Inflammatory macrophage (primary cell): ENCODE results near the gene SLC38A11.

Source experiments
- DNase-seq, 2 donors: peaks; one replicate each; pipeline ENCODE4 v3.0.0-alpha.2; 2020 to 2022

Gene SLC38A11

DNA sequence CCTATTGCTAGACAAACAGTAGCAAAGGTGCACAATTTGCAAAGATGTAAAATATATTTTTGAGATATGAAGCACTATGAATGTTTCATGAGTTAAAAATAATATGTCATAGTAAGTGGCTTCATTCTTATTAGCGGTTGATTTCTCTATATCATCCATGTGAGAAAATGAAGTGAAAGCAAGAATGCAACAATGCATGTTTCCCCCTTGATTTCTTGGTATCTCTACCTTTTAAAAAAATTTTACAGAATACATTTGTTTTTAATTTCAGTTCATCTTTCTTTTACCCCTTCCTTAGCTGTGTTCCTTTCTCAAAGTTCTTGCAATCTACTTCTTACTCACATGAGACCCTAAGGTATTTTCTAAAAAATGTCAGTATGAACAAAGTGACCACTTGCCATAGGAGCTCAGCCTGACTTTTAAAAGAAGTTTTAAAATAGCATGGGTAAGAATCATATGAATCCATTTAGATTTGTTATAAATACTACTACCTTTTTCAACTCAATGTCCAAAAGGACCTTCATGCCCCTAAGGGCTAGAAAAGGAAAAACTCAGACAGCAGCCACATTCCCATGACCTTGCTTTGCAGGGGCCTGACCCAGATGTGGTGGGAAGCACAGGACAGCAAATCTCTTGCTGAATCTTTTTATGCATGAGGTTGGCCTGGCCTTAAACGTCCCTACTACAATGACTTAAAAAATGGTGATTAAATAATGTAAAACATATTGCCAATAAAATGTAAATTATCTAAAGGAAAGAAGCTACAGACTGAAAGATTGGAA lies 14.8 kb upstream of the SLC38A11 start:
- no peak for DNase-seq

DNA sequence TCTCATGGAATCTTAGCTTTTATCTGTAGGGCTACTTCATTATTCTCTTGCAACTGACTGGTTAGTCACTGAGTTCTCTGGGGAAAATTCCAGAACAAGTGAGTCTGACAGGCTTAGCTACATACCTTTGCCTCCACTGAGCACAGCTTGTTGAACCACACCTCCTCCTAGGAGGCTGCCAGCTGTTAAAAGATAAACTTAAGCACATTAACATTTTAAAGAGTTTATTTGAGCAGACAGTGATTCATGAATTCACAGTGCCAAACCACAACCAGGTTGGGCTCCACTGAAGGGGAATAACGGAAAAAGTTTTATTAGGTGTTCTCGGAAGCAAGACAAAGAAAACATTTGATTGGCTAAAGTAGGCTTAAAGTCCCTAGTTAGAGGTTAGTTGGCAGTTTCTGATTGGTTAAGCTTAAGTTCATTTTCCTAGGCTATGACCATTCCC lies 12.5 kb upstream of the SLC38A11 start:
- DNase-seq = no peak

DNA sequence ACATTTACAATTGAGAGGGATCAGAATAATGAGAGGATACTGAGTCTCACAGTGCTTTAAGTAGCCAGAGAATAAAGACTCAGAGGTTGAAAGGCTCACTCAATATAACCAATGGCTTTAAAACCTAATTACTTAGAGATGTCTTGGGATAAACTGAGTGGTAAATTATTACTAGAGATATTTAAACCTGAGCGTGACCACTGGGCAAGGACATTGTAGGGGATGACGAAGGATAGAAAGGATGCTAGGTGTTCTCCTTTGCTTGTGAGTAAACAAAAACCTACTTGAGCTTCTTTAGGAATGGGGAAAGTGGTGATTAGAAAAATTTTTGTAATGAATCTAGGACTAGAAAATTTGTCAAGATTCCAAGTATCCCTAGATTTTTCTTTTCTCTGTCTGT lies 12.0 kb upstream of the SLC38A11 start:
- no peak for DNase-seq

DNA sequence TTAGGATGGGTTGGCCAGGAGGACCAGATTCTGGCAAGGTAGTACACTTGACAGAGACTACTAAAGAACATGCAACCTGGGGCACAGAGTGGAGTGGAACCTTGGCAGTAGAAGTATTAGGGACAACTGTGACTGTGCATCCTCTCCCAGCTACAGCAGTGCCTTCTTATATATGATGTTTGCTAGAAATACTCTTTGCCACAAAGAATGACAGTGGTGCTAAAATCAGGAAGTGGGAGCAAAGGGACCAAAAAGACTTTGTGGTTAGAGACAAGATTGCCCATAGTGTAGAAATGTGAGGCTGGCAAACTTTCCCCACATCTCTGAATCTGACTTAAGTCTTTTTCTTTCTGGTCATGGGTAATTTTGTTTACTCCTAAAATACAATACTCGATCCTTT lies 9.4 kb upstream of the SLC38A11 start:
- DNase-seq = peak; percentile 36 to 49

DNA sequence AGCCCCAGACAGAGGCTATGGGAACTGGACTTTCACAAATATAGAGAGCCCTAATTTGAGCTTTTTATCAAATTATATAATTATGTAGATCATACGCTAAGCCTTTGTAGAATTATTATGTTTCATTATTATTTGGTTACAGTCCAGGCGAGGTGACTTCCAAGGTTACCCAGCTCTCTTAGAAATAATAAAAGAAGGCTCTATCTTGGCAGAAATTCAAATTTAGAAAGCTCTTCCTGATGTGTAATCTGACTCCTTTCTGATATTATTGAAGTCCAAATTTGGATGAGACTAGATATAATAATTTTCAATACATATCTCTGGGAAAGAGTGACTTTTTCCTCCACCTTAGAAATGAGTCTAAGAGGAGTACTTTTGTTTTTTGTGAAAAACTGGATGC lies 4.8 kb upstream of the SLC38A11 start:
- DNase-seq = no peak

DNA sequence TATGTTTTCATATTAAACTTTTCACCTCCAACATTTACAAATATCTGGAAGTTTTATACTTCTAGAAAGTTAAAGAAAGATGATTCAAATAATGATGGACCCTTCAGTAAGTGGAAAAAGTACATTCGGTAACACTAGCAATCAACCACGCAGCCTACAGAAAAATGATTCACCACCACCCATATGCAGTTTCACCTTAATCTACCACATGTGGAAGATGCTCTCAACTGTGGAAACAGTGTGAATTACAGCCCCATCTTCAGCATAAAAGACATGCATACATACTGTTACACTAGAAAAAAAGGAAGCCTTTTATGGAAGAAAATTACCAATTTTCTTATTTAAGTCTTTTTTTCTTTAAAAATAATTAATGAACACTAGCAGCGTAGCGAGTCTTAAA lies 1.1 kb downstream of the SLC38A11 start:
- DNase-seq = no peak

DNA sequence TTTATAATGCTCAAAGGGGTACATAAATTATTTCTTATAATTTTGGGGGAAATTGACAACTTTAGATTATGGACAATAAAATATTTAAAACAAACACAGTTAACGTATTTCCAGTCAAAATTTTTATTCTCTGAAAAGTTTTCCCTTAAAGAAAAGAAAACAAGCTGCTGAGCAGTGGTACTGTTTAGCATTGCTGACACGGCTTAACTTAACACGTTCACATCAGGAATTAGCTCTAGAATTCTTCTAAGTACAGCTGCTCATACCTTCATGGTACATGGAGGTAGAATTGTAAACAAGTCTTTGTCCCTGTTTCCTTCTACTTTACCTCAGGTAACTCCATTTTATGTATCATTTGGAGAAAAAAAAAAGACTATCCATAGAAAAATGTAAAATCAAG lies 2.0 kb downstream of the SLC38A11 start:
- DNase-seq = no peak

DNA sequence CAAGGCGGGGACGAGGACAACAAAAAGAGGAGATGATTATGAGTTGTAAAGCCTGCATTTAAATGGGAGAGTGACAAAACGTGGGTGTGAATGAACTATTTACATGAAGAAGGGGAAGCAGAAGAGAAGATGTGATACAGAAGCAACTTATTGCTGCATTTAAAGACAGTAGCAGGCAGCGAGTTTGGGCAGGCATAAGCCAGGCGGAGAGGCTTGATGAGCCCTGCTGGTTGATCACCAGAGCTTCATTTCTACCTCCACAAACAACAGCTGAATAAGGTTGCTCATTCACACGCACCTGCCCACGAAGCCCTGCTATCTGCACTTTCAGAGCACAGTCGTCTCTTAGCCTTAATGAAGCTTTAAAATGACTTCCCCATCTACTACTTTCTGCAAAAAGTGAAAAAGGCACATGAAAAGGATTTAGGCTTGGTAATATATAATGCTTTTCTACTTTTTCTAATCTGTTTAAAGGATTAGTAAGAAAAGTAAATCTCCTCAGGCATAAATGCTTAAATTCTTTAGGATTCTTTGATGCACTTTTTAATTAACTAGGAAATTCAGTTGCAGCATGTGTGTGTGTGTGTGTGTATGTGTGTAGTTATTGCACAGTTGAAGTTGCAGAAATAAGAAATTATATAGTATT lies 3.1 kb downstream of the SLC38A11 start:
- DNase-seq = peak in 1 of 2 donors; percentile 2

DNA sequence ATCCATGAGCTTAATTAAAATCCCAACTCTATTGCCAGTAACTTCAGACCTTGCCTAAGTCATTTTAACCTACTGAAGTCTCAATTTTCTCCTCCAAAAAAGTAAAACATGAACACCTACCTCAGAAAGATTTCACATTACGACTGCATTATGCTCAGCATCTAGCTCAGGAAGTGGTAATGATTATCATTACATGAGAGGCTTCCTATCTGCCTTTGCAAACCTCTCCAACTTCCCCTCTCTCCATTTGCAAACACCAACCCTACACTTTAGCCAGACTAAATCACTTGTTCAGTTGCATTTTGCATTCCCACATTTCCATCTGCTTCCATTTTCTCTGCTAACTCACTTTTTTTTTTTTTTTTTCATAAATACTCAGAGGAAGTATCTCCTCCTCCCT lies 6.8 kb downstream of the SLC38A11 start:
- DNase-seq = no peak

DNA sequence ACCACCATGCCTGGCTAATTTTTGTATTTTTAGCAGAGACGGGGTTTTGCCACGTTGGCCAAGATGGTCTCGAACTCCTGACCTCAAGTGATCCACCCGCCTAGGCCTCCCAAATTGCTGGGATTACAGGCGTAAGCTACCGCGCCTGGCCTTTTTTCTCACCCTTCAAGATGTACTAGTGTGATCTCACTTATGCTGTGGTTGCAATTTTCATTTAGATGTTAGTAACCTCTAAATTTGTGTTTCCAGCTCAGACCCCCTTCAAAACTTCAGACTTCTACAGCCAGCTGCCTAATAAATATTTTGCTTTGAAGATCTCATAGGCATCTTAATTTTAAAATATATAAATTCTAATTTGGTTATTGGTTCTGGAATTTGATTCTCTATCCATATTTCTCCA lies 8.0 kb downstream of the SLC38A11 start:
- no peak for DNase-seq

DNA sequence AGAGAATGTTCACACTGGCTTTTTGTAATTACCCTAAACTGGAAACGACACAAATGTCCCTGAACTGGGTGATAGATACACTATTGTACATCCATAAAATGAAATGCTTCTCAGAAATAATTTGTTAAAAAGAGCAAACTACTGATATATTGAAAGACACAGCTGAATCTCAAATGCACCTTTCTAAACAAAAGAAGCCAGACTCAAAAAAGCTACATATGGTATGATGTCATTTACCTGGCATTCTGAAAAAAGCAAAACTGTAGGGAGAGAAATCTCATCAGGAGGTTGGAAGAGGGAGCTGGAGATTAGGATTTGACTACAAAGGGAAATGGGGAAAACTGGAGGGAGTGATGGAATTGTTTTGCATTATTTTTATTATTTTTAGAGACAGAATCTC lies 12.0 kb downstream of the SLC38A11 start:
- DNase-seq = no peak

DNA sequence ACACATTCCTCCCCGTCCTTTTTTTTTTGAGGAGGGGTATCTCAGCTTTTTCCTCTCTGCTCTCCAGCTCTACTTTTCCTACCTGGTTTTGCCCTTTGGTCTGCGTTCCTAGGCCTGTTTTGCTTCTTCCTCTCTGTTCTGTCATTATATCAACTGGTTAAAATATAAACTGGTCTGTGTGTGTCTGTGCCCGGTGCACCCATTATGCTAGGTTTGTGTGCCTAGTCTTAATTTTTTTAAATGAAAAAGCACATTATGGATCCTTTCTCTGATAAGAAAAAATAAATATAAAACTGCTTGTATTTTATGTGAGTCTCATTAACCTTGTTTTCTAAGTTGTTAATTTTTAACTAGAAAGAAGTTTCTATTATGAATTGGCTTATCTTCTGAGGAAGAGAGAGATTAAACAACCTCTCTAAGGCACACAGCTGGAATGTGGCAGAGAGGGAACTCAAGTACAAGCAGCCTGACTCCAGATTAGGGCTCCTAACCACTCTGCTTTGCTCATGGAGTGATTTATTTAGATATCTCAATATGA lies 17.4 kb downstream of the SLC38A11 start:
- DNase-seq = no peak

DNA sequence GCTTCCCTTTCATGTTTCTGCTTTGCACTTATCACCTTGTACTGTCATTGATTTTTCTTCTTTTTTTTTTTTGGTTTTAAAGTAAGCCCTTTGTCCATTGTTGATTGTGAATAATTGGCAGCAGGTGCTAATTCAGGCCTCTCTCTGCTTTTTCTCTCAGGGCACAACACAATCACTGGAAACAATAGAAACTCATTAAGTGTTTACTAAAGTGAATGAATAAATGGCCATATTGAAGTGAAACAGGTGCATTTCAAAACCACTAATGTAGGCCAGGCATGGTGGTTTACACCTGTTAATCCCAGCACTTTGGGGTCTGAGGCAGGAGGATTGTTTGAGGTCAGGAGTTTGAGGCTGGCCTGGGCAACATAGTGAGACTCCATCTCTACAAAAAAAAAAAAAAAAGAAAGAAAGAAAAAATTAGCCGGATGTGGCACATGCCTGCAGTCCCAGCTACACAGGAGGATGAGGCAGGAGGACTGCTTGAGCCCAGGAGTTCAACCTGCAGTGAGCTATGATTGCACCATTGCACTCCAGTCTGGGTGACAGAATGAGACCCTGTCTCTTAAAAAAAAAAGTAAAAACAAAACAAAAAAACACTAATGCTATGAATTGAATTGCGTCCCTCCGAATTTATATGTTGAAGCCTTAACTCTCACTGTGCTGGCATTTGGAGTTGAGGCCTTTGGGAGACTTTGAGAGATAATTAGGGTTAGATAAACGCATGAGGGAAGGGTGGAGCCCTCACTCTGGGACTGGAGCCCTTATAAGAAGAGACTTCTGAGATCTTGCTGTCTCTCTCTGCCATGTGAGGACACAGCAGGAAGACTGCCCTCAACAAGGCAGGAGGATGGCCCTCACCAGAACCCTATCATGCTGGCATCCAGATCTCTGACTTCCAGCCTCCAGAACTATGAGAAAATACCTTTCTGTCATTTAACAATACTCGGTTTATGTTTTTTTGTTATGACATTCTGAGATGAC lies 19.9 kb downstream of the SLC38A11 start:
- no peak for DNase-seq

DNA sequence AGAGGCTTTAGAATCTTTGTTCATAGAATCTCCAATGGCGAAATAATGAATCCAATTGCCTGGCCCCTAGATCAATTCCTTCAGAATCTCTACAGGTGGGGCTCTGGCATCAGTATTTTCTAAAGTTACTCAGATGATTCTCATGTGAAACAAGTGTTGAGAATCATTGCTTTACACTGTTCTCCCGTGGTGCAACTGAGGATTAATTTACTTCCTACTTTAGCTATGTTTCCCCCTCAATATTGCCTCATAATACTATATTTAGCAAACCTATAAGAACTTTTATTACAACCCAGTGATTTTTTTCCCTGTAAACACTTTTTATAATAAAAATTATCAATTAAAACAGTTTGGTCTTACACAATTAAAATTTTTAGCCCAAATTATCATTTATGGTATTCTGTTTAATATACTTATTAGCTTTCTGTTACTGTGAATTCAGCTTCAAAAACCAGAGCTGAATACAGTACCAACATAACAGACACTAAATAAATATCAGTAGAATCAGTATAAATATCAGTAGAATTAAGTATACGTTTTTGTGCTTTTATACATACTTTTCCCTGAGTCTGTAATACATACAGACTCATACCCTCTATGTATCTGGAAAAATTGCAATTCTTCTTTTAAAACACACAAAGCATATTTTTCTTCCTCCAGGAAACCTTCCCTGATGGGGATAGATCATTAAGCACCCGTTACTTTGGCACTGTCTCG lies 20.8 kb downstream of the SLC38A11 start:
- peak; percentile 27 to 61 for DNase-seq

DNA sequence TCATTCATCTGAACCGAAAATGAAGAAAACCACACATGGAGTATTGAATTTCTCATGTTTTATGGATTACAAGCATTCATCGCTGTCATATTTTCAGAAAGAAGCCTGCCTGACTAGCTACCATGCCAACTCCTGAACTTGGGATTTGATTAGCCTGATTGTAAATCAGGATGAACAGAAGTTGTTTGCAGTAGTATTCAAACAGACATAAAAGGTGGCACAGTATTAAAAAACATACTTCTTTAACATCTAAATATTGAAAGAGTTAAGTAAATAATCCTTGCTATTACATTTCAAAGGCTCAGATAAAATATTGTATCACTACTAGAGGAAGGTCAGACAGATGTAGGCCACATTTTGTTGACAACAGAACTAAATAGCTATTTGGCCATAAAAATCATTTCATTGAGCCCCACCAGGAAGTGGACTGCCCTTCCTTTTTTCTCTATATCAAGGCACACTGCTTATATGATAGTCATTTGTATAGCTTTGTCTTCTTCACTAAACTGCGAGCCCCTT lies 21.6 kb downstream of the SLC38A11 start:
- DNase-seq = no peak

DNA sequence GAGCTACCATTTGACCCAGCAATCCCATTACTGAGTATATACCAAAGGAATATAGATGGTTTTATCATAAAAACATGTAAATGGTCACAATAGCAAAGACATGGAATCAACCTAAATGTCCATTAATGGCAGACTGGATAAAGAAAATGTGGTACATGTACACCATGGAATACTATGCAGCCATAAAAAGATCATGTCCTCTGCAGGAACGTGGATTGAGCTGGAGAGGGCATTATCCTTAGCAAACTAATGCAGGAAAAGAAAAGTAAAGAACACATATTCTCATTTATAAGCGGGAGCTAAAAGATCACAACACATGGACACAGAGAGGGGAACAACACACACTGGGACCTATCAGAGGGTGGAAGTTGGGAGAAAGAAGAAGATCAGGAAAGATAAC lies 22.9 kb downstream of the SLC38A11 start:
- DNase-seq = no peak

DNA sequence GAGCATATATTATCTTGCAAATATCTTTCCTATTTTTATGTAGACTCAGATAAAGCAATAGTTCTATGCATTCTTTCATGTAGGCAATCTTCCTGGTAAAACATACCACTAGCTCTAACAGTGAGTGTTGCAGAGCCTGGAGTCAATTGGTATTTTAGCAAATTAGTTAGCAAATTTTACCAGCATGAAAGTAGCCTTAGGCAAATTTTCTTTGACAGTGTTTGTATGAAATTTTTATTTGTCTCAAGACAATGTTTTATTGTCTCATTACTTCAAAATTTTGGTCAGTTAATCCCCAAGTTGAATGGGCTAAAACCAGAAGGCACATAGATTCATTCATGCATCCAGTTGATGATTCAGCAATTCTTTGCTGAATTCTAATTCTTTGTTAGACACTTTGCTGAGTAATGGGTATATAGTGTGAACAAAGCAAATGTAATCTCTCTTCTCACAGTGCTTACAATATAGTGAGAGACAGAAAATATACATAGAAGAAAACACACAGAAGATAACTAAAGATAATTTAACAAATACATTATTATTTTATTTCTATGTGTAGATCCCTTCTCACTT lies 27.1 kb downstream of the SLC38A11 start:
- no peak for DNase-seq

DNA sequence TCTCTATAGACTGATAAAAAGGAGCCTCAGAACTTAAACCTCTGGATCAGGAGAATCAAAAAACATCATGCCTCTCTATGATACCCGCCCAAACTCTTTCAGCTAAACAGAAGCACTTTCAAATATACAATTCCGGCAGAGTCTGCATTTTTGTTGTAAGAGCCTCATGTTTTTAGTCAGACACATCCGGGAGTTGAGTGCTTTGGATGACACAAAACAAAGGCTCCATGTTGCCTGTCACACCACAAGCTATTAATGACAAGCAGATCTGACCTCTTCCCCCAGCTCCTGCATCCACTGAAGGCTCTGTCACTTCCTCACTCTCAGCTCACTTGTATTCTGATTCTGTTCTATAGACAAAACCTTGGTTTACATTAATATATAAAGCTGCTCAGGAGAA lies 33.2 kb downstream of the SLC38A11 start:
- no peak for DNase-seq

DNA sequence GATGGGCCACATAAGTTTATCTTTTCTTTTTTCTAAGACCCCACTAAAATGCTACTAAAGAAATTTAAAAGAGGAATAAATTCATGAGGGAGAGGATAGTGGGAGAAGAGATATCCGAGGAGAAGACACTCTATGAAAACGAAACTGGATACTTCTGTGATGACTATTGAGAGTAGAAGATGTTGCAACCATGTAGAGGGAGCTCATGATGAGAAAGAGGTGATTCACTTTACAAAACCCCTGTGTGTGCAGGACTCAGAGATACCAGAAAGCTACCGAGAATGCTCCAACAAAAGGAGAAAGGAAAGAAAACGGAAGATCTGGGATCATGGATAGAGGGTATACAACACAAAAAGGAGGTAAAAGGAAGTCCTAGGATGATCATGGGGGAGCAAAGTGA lies 34.9 kb downstream of the SLC38A11 start:
- DNase-seq = peak; percentile 34 to 42

DNA sequence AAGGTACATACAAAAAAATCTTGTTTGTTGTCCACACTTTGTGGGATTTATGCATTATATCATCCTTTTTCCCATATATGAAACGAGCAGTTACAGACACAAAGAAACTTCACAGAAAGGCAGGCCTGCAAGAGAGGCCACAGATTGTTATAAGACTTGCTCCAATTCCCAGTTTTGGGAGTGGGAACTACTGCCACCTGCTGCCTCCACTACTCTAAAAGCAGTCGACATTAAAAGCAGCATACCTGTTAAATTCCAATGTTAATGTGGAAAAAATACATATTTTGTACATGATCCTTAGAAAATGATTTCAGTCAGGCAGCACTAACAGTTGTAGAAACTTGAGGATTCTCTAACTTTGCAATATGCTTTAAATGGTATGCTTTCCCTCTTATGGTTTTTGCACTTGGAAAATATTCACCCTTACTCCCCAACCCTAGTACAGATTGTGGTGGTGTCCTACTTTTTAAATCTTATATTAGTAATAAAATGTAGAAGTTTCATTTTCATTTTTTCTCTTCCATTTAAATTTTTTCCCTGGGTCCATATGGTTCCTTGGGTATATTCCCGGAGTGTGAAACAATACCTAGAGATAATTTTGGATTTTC lies 37.9 kb downstream of the SLC38A11 start:
- DNase-seq = peak in 1 of 2 donors; percentile 20

DNA sequence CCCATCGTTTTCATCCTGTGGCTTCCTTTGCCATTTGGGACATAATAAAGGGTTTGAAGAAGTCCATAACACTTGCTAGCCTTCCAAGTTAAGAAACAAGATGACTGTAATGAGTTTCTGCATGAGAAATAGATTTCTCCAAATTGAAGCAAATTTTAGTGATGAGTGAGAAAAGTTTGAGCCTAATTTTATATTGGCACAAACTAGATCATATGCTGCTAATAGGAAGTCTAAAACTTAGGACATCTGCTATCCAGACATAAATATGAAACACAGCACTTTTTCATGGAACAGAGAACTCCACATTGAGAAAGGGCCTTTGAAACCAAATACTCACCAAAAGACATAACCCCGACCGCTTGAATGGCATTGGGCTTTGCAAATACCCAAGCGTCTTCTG lies 39.8 kb downstream of the SLC38A11 start:
- DNase-seq = no peak
